ENCODE measurements around the gene CBLB. TPM values are rescaled to one million over a fixed set of nuclear protein-coding genes. Genes with fewer than 3 reads are reported as not detected.

Gene CBLB
- total RNA-seq, 1 experiment from 2014 or later: 34.3 TPM

DNA sequence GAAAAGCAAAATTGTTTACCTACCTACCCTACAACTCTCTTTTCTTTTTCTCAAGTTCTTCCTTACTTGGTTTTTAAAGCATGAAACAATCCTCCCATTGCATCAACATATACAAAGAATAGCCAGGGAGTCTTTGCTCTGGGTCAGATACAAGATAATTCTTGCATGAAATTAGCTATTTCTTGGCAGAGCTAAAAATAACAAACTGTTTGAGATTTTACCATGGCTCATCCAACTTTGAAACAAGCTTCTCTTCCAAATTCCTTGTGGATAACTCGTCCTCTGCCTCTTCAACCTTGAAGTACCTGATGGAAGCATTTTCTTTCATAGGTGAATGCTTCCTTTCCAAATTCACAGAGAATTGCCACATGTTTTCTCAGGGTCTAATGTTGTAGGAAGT lies 9.2 kb upstream of the CBLB start:
- Mint-ChIP-seq H3K4me1 (ENCODE audit: low read depth, unreplicated experiment) (peaks cover 2% of the 10 kb centered on the region), H3K36me3 (ENCODE audit: insufficient read depth, unreplicated experiment) (no peaks in the 10 kb centered on the region), H3K9me3 (ENCODE audit: unreplicated experiment) (no peaks in the 10 kb centered on the region), H3K4me3 (ENCODE audit: unreplicated experiment) (no peak overlapping the region), H3K27ac (ENCODE audit: unreplicated experiment) (no peak overlapping the region), H3K27me3 (ENCODE audit: insufficient read depth, unreplicated experiment) (no peaks in the 10 kb centered on the region)
- POLR2A ChIA-PET: no interaction called here
- Histone ChIP-seq H3K36me3 (ENCODE audit: control insufficient read depth, insufficient read depth, low read length) (no peaks in the 10 kb centered on the region), H3K9me3 (no peaks in the 10 kb centered on the region), H3K4me3 (ENCODE audit: low read depth, low read length) (no peak overlapping the region), H3K4me1 (0 out of 2 replicates have a peak, but pooled peaks cover 2% of the 10 kb centered on the region), H3K27me3 (replicated peaks; ENCODE audit: control insufficient read depth, insufficient read depth, low read length) (no peaks in the 10 kb centered on the region)
- CTCF ChIA-PET: no interaction called here
- no peak for DNase-seq
- no TSS peak for BruUV-seq (replicated peaks)
- TF ChIP-seq, protein P1, sequence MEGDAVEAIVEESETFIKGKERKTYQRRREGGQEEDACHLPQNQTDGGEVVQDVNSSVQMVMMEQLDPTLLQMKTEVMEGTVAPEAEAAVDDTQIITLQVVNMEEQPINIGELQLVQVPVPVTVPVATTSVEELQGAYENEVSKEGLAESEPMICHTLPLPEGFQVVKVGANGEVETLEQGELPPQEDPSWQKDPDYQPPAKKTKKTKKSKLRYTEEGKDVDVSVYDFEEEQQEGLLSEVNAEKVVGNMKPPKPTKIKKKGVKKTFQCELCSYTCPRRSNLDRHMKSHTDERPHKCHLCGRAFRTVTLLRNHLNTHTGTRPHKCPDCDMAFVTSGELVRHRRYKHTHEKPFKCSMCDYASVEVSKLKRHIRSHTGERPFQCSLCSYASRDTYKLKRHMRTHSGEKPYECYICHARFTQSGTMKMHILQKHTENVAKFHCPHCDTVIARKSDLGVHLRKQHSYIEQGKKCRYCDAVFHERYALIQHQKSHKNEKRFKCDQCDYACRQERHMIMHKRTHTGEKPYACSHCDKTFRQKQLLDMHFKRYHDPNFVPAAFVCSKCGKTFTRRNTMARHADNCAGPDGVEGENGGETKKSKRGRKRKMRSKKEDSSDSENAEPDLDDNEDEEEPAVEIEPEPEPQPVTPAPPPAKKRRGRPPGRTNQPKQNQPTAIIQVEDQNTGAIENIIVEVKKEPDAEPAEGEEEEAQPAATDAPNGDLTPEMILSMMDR (IDR thresholded peaks at IDR 0.05; ENCODE audit: insufficient read depth in 1 of 2, low read depth in 1 of 2, low read length in 1 of 2, severe bottlenecking in 1 of 2, unreplicated experiment in 1 of 2): no peak
- intact Hi-C loops (cut with micrococcal nuclease; ENCODE audit: unreplicated experiment): no loop called here

DNA sequence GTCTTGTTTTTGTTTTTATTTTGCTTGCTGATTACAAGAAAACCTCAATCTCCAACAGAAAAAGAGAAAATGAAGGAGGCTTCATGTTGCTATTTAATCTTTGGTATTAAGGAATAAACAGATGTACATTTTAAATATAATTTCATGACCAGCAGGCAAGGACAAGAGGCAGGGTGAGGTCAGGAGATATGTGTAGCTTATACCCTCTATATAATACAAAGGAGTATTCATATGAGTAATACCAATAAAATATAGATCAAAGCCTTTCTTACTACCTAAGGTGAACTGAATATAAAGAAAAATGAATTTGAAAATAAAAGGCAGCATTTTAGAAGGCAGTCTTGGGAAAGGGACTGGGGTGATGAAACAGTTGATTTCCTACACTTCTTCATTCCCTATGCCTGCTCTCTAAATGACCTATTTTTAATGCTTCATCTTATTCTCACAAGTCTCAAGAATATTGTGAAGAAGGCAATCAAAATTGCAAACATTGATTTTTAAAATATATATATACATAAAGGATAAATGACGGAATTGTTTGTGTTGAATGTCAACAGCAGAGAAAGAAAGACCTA lies 8.6 kb upstream of the CBLB start:
- H3K27ac Mint-ChIP-seq (ENCODE audit: unreplicated experiment): no peak overlapping the region
- H3K36me3 Mint-ChIP-seq (ENCODE audit: insufficient read depth, unreplicated experiment): no peaks in the 10 kb centered on the region
- intact Hi-C loops (cut with micrococcal nuclease; ENCODE audit: unreplicated experiment): no loop called here
- Histone ChIP-seq H3K4me1 (no peaks in the 10 kb centered on the region), H3K27me3 (replicated peaks; ENCODE audit: control insufficient read depth, insufficient read depth, low read length) (no peaks in the 10 kb centered on the region), H3K36me3 (ENCODE audit: control insufficient read depth, insufficient read depth, low read length) (no peaks in the 10 kb centered on the region), H3K4me3 (ENCODE audit: low read depth, low read length) (no peak overlapping the region), H3K9me3 (no peaks in the 10 kb centered on the region)
- BruUV-seq (replicated peaks): no TSS peak
- H3K27me3 Mint-ChIP-seq (ENCODE audit: insufficient read depth, unreplicated experiment): no peaks in the 10 kb centered on the region
- POLR2A ChIA-PET: no interaction called here
- CTCF ChIA-PET: no interaction called here
- H3K4me3 Mint-ChIP-seq (ENCODE audit: unreplicated experiment): no peak overlapping the region
- DNase-seq: no peak
- TF ChIP-seq, protein P1 (IDR thresholded peaks at IDR 0.05; ENCODE audit: insufficient read depth in 1 of 2, low read depth in 1 of 2, low read length in 1 of 2, severe bottlenecking in 1 of 2, unreplicated experiment in 1 of 2): no peak
- no peaks in the 10 kb centered on the region for H3K9me3 Mint-ChIP-seq (ENCODE audit: unreplicated experiment)
- no peaks in the 10 kb centered on the region for H3K4me1 Mint-ChIP-seq (ENCODE audit: low read depth, unreplicated experiment)

- no peak overlapping the region for H3K27ac Mint-ChIP-seq (ENCODE audit: unreplicated experiment)
Observed at GRCh38 chr3:105876780-105877327, 8.0 kb upstream of the CBLB start.

More at GRCh38 chr3:105876780-105877327, 8.0 kb upstream of the CBLB start:
- ChIA-PET POLR2A (no interaction called here), CTCF (no interaction called here)
- BruUV-seq (replicated peaks): no TSS peak
- H3K36me3 Mint-ChIP-seq (ENCODE audit: insufficient read depth, unreplicated experiment): no peaks in the 10 kb centered on the region
- TF ChIP-seq, protein P1 (IDR thresholded peaks at IDR 0.05; ENCODE audit: insufficient read depth in 1 of 2, low read depth in 1 of 2, low read length in 1 of 2, severe bottlenecking in 1 of 2, unreplicated experiment in 1 of 2): no peak
- no peaks in the 10 kb centered on the region for H3K27me3 Mint-ChIP-seq (ENCODE audit: insufficient read depth, unreplicated experiment)
- no peaks in the 10 kb centered on the region for H3K4me1 ChIP-seq
- H3K36me3 ChIP-seq (ENCODE audit: control insufficient read depth, insufficient read depth, low read length): no peaks in the 10 kb centered on the region
- H3K27me3 ChIP-seq (replicated peaks; ENCODE audit: control insufficient read depth, insufficient read depth, low read length): no peaks in the 10 kb centered on the region
- no peaks in the 10 kb centered on the region for H3K9me3 Mint-ChIP-seq (ENCODE audit: unreplicated experiment)
- no peak overlapping the region for H3K4me3 ChIP-seq (ENCODE audit: low read depth, low read length)
- no peaks in the 10 kb centered on the region for H3K4me1 Mint-ChIP-seq (ENCODE audit: low read depth, unreplicated experiment)
- no peak for DNase-seq
- H3K9me3 ChIP-seq: no peaks in the 10 kb centered on the region
- no peak overlapping the region for H3K4me3 Mint-ChIP-seq (ENCODE audit: unreplicated experiment)
- intact Hi-C loops (cut with micrococcal nuclease; ENCODE audit: unreplicated experiment): no loop called here

All from Caco-2 (cell line).